K562 (cell line): ENCODE results near the gene CDH5. TPM values are rescaled to one million over a fixed set of nuclear protein-coding genes. Genes with fewer than 3 reads are reported as not detected.

Source experiments
- ATAC-seq: fragments of 200-7000 bp; cut with Tn5 transposase; 3 replicates; pipeline ENCODE4 v1.9.1; 2020; ENCODE audit warnings: moderate library complexity
- Bru-seq: library from RNA; stranded (reverse); fragments of 400-500 nt; gene quantifications from one replicate; lab custom pipeline; 2021; lab: Mats Ljungman, UMichigan
- BruChase-seq, 2 experiments: library from RNA; stranded (reverse); fragments of 400-500 nt; gene quantifications; one replicate each; lab custom pipeline; 2021; lab: Mats Ljungman, UMichigan
- BruUV-seq: library from RNA; stranded (reverse); fragments of 400-500 nt; replicated peaks from 2 replicates; lab custom pipeline; 2021; lab: Mats Ljungman, UMichigan
- CTCF ChIA-PET: fragments of 300-600 bp; formaldehyde crosslinking; extraction: SDS; loops from one replicate; lab custom pipeline; 2021; ENCODE audit warnings: low intra/inter-chr PET ratio; lab: Yijun Ruan, JAX
- POLR2A ChIA-PET: fragments of 300-600, 350-650 bp; sonication (Branson Sonifier 250); formaldehyde crosslinking; extraction: SDS; loops from one replicate; lab custom pipeline; 2021; ENCODE audit warnings: antibody characterized with exemption, inconsistent platforms; lab: Yijun Ruan, JAX
- DNase-seq, 4 experiments: peaks; one replicate each; pipeline versions ENCODE4 v3.0.0 to v3.0.0-alpha.2; 2011 to 2018; ENCODE audit warnings: low spot score in 3 of 4, mixed read lengths in 3 of 4; ENCODE audit errors: extremely low read depth in 1 of 4
- FAIRE-seq: peaks from 2 replicates; lab custom pipeline; 2011; peaks lifted over from hg19 to GRCh38; lab: Jason Lieb, UNC
- H2AFZ ChIP-seq: 2 replicates; pipeline ENCODE4 v1.6.0; 2011; ENCODE audit warnings: low read depth, low read length, control low read depth, inconsistent platforms
- H3K27ac ChIP-seq: fragments of 200-600 bp; 3 replicates; pipeline ENCODE4 v1.8.0; 2011; ENCODE audit warnings: low read depth, mild to moderate bottlenecking, control low read depth, inconsistent platforms, low read length, moderate library complexity, mixed read lengths; ENCODE audit errors: extremely low read depth
- H3K27me3 ChIP-seq, 2 experiments: fragments of 300-600 bp in 1 of 2; 2 replicates in 1 of 2; 3 replicates in 1 of 2; pipeline versions ENCODE4 v1.6.0 to v1.8.0; 2011; ENCODE audit warnings: inconsistent platforms in 2 of 2, low read length in 2 of 2, mild to moderate bottlenecking in 1 of 2, mixed read lengths in 1 of 2, moderate library complexity in 1 of 2; ENCODE audit not compliant: control insufficient read depth in 2 of 2, insufficient read depth in 2 of 2
- H3K36me3 ChIP-seq: fragments of 300-600 bp; 3 replicates; pipeline ENCODE4 v1.8.0; 2011; ENCODE audit warnings: mild to moderate bottlenecking, low read length, inconsistent platforms; ENCODE audit not compliant: control insufficient read depth, insufficient read depth
- H3K4me1 ChIP-seq, 2 experiments: fragments of 200-600 bp in 1 of 2; replicated peaks in 1 of 2; 2 replicates in 1 of 2; 3 replicates in 1 of 2; pipeline versions ENCODE4 v1.5.1 to v1.8.0; 2011; ENCODE audit warnings: inconsistent platforms in 2 of 2, low read length in 2 of 2, mild to moderate bottlenecking in 1 of 2, mixed read lengths in 1 of 2, moderate library complexity in 1 of 2; ENCODE audit not compliant: control insufficient read depth in 2 of 2, insufficient read depth in 2 of 2
- H3K4me2 ChIP-seq: 2 replicates; pipeline ENCODE4 v1.6.1; 2011; ENCODE audit warnings: low read length, control low read depth, inconsistent platforms, mixed read lengths; ENCODE audit not compliant: insufficient read depth
- H3K4me3 ChIP-seq: fragments of 200-600 bp; sonication (generic), shearing (Covaris generic); 2 replicates; pipeline ENCODE4 v1.5.1; 2016; ENCODE audit warnings: control low read depth, inconsistent platforms
- H3K79me2 ChIP-seq: fragments of 200-600 bp; 3 replicates; pipeline ENCODE4 v1.8.0; 2011; ENCODE audit warnings: low read length, inconsistent platforms; ENCODE audit not compliant: control insufficient read depth, insufficient read depth
- H3K9ac ChIP-seq, 2 experiments: 2 replicates each; pipeline versions ENCODE4 v1.6.0 to v1.6.1; 2011; ENCODE audit warnings: low read depth in 2 of 2, low read length in 2 of 2, control low read depth in 1 of 2, inconsistent platforms in 1 of 2, mild to moderate bottlenecking in 1 of 2, mixed read lengths in 1 of 2; ENCODE audit not compliant: insufficient read depth in 1 of 2
- H3K9me1 ChIP-seq: one replicate; pipeline ENCODE4 v1.6.0; 2011; ENCODE audit warnings: inconsistent platforms, mild to moderate bottlenecking, low read length, moderate library complexity; ENCODE audit not compliant: control insufficient read depth, insufficient read depth
- H3K9me3 ChIP-seq: replicated peaks from 2 replicates; pipeline ENCODE4 v1.5.1; 2011; ENCODE audit warnings: low read depth, low read length, inconsistent platforms; ENCODE audit not compliant: control insufficient read depth, insufficient read depth
- H4K20me1 ChIP-seq: replicated peaks from 2 replicates; pipeline ENCODE4 v1.6.1; 2011; ENCODE audit warnings: low read length, inconsistent platforms, mixed read lengths; ENCODE audit not compliant: control insufficient read depth, insufficient read depth
- ELF1 ChIP-seq: fragments of 200-800 bp; sonication (Bioruptor generic); IDR thresholded peaks from 2 replicates; pipeline ENCODE4 v1.6.1; 2016; ENCODE audit warnings: missing genetic modification characterization, missing compliant biosample characterization
- KLF13 ChIP-seq: fragments of 450-650 bp; IDR thresholded peaks from 2 replicates; pipeline ENCODE4 v1.6.1; 2016; ENCODE audit warnings: missing genetic modification characterization, low read depth, mild to moderate bottlenecking, missing compliant biosample characterization, moderate library complexity, borderline replicate concordance
- POLR2H ChIP-seq: IDR thresholded peaks from 2 replicates; pipeline ENCODE4 v1.6.1; 2016; ENCODE audit warnings: missing genetic modification characterization, low read depth, mild to moderate bottlenecking, control low read depth, missing compliant biosample characterization, moderate library complexity
- XRCC5 ChIP-seq: fragments of 200-400 bp; formaldehyde crosslinking; IDR thresholded peaks from 2 replicates; pipeline ENCODE4 v1.6.1; 2017; ENCODE audit warnings: low read depth, mild to moderate bottlenecking, low read length
- WGBS: fragments of 100-300 bp; shearing (Covaris generic); methylation state at CpG from one replicate; pipeline ENCODE4 v1.1.6; 2016; ENCODE audit warnings: low coverage, mixed read lengths; ENCODE audit not compliant: insufficient coverage; ENCODE audit errors: missing lambda C conversion rate; 5-methylcytosine and 5-hydroxymethylcytosine counted together
- in situ Hi-C: fragments of 300-500 bp; cut with MboI; formaldehyde crosslinking; loops from 4 replicates; pipeline ENCODE4 v1.15.0; 2018; ENCODE audit warnings: inconsistent platforms, mixed read lengths
- intact Hi-C: fragments of 100-400 bp; cut with micrococcal nuclease; formaldehyde crosslinking; loops from 2 replicates; pipeline ENCODE4 v1.14.2; 2022
- long read RNA-seq, 3 experiments: library from polyadenylated mRNA in 2 of 3; library from RNA in 1 of 3; unstranded in 2 of 3; stranded (forward) in 1 of 3; transcript quantifications; one replicate each; pipeline ENCODE4 v2.0.0, GENCODE V29; 2019 to 2022
- polyA minus RNA-seq, 3 experiments: library from RNA; depleted of rRNA, polyadenylated mRNA; stranded (reverse); fragments of >200 nt; gene quantifications; 2 replicates each; pipeline ENCODE4 v1.2.3, GENCODE V29; 2011
- polyA plus RNA-seq, 8 experiments: library from polyadenylated mRNA; depleted of rRNA in 4 of 8; stranded (reverse) in 5 of 8; unstranded in 3 of 8; fragments of >200 nt; fragmentation: Nextera tagmentation in 2 of 8; fragmentation: Illumina TruSeq in 1 of 8; extraction: Ambion mirVana in 2 of 8; extraction: Trizol in 1 of 8; gene quantifications; 2 replicates each; pipeline versions ENCODE4 v1.2.1 to v1.2.3, GENCODE V29; 2011 to 2014; ENCODE audit warnings: inconsistent platforms in 1 of 8, missing spikeins in 1 of 8
- total RNA-seq, 7 experiments: library from RNA; depleted of rRNA in 6 of 7; stranded (reverse); fragments of >200 nt in 6 of 7; fragmentation: Illumina TruSeq in 2 of 7; extraction: Trizol in 2 of 7; gene quantifications; 2 replicates each; pipeline versions ENCODE4 v1.2.1 to v1.2.3, GENCODE V29; 2011 to 2021; ENCODE audit warnings: low replicate concordance in 1 of 7
- TF ChIP-seq, protein P1 (sequence below): fragments of 450-650 bp; IDR thresholded peaks from 2 replicates; pipeline ENCODE4 v1.6.1; 2016; ENCODE audit warnings: mild to moderate bottlenecking, moderate library complexity

CDH5 gene
- total RNA-seq (2011; cell fraction: chromatin; rRNA removed; ENCODE audit: low replicate concordance), result not detected in 2 replicates
- not detected in 2 replicates for total RNA-seq (2011; cell fraction: nucleolus; rRNA removed)
- total RNA-seq (2011; cell fraction: nucleoplasm; rRNA removed), result not detected in 2 replicates
- total RNA-seq (2014; rRNA removed) (not detected in 2 replicates), total RNA-seq (2014; rRNA removed; fragmentation: Illumina TruSeq; extraction: Trizol) (not detected in 2 replicates), total RNA-seq (2015; rRNA removed; fragmentation: Illumina TruSeq; extraction: Trizol) (not detected in 2 replicates), total RNA-seq (2021) (0.04 TPM in 1 of 2 replicates, not detected in the other), polyA plus RNA-seq (2011; rRNA removed) (not detected in 2 replicates), polyA plus RNA-seq (2014; fragmentation: Illumina TruSeq; extraction: Trizol) (not detected in 2 replicates), polyA plus RNA-seq (2014; fragmentation: Nextera tagmentation; extraction: Ambion mirVana) (not detected), polyA plus RNA-seq (2014; rRNA removed) (not detected in 2 replicates), polyA minus RNA-seq (2011; rRNA and poly(A)+ RNA removed) (not detected in 2 replicates), Bru-seq, nascent RNA (not detected), BruChase-seq, experiment 1, labeled RNA remaining after a 2-hour chase (not detected), BruChase-seq, experiment 2, labeled RNA remaining after a 6-hour chase (not detected)
- polyA plus RNA-seq (2011; cell fraction: cytosol; rRNA removed), result 0.04 and 0.06 TPM in 2 replicates
- polyA plus RNA-seq (2011; cell fraction: nucleus; rRNA removed), result not detected in 2 replicates
- not detected in 2 replicates for polyA plus RNA-seq (2012)
- polyA minus RNA-seq (2011; cell fraction: cytosol; rRNA and poly(A)+ RNA removed), result not detected in 2 replicates
- not detected in 2 replicates for polyA minus RNA-seq (2011; cell fraction: nucleus; rRNA and poly(A)+ RNA removed)
- long read RNA-seq, experiment 1, result 0 reads
- long read RNA-seq, experiment 2, result 0 reads
- long read RNA-seq, experiment 3, result 0 reads

DNA sequence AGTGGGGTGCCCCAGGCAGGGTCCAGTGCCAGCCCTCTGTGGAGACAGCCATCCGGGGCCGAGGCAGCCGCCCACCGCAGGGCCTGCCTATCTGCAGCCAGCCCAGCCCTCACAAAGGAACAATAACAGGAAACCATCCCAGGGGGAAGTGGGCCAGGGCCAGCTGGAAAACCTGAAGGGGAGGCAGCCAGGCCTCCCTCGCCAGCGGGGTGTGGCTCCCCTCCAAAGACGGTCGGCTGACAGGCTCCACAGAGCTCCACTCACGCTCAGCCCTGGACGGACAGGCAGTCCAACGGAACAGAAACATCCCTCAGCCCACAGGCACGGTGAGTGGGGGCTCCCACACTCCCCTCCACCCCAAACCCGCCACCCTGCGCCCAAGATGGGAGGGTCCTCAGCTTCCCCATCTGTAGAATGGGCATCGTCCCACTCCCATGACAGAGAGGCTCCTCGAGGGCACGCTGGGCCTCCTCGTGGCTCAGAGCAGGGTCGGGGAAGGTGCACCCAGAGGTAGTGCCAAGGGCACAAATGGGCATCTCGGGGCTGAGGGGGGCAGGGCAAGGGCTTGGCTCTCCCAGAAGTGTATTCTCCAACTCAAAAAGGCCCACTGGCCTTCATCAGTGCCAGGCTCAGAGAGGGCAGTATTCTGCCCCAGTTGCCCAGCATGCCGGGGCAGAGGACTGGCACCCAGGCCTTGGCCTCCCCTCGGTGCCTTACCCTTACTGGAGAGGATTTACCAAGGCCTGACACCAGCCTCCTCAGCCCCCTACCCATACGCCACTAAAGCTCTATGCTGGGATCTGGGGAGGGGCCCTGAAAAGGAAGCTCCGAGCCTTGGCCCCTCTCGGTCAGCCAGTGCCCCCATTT is at the start of gene CDH5:
Gene CDH5 (plus strand): TSS at position 259 of the 867 bp plus-strand sequence. CDS start 12,647 bp downstream, outside the sequence.
- Histone ChIP-seq H3K4me2 (no peak within 1 kb of the TSS), H3K36me3 (no peaks in the 10 kb centered on the region), H3K4me3 (no peak within 1 kb of the TSS), H3K79me2 (no peaks in the 10 kb centered on the region), H4K20me1 (peaks cover 4% of the 10 kb centered on the region; the same call in 1 of the 2 replicates), H3K27me3 (peaks cover 10 to 31% of the 10 kb centered on the region in 2 experiments; a peak in 3 of 5 replicates), H2AFZ (no peak within 1 kb of the TSS), H3K9me3 (no peaks in the 10 kb centered on the region), H3K4me1 (no peaks in the 10 kb centered on the region; a peak in 1 of 5 replicates), H3K9me1 (no peaks in the 10 kb centered on the region), H3K9ac (no peak within 1 kb of the TSS; a peak in 1 of 4 replicates), H3K27ac (no peak within 1 kb of the TSS)
- in situ Hi-C loops, result no loop called here
- intact Hi-C loops, result no loop called here
- no peak for FAIRE-seq
- ChIA-PET POLR2A (interaction anchor here (0.5 to 1.6 kb wide), 2 partner anchors 9 to 12 kb away, joined by 3 to 5 read pairs; no protein-coding TSS in a partner anchor), CTCF (no interaction called here)
- no TSS peak for BruUV-seq
- WGBS, result 4% methylated on average over 22 of the region's 25 CpGs
- no peak for DNase-seq
- ATAC-seq, result no peak
- TF ChIP-seq XRCC5, result no peak
- TF ChIP-seq KLF13 (tag), result no peak
- TF ChIP-seq ELF1, result no peak
- no peak for TF ChIP-seq POLR2H (tag)
- TF ChIP-seq, protein P1, sequence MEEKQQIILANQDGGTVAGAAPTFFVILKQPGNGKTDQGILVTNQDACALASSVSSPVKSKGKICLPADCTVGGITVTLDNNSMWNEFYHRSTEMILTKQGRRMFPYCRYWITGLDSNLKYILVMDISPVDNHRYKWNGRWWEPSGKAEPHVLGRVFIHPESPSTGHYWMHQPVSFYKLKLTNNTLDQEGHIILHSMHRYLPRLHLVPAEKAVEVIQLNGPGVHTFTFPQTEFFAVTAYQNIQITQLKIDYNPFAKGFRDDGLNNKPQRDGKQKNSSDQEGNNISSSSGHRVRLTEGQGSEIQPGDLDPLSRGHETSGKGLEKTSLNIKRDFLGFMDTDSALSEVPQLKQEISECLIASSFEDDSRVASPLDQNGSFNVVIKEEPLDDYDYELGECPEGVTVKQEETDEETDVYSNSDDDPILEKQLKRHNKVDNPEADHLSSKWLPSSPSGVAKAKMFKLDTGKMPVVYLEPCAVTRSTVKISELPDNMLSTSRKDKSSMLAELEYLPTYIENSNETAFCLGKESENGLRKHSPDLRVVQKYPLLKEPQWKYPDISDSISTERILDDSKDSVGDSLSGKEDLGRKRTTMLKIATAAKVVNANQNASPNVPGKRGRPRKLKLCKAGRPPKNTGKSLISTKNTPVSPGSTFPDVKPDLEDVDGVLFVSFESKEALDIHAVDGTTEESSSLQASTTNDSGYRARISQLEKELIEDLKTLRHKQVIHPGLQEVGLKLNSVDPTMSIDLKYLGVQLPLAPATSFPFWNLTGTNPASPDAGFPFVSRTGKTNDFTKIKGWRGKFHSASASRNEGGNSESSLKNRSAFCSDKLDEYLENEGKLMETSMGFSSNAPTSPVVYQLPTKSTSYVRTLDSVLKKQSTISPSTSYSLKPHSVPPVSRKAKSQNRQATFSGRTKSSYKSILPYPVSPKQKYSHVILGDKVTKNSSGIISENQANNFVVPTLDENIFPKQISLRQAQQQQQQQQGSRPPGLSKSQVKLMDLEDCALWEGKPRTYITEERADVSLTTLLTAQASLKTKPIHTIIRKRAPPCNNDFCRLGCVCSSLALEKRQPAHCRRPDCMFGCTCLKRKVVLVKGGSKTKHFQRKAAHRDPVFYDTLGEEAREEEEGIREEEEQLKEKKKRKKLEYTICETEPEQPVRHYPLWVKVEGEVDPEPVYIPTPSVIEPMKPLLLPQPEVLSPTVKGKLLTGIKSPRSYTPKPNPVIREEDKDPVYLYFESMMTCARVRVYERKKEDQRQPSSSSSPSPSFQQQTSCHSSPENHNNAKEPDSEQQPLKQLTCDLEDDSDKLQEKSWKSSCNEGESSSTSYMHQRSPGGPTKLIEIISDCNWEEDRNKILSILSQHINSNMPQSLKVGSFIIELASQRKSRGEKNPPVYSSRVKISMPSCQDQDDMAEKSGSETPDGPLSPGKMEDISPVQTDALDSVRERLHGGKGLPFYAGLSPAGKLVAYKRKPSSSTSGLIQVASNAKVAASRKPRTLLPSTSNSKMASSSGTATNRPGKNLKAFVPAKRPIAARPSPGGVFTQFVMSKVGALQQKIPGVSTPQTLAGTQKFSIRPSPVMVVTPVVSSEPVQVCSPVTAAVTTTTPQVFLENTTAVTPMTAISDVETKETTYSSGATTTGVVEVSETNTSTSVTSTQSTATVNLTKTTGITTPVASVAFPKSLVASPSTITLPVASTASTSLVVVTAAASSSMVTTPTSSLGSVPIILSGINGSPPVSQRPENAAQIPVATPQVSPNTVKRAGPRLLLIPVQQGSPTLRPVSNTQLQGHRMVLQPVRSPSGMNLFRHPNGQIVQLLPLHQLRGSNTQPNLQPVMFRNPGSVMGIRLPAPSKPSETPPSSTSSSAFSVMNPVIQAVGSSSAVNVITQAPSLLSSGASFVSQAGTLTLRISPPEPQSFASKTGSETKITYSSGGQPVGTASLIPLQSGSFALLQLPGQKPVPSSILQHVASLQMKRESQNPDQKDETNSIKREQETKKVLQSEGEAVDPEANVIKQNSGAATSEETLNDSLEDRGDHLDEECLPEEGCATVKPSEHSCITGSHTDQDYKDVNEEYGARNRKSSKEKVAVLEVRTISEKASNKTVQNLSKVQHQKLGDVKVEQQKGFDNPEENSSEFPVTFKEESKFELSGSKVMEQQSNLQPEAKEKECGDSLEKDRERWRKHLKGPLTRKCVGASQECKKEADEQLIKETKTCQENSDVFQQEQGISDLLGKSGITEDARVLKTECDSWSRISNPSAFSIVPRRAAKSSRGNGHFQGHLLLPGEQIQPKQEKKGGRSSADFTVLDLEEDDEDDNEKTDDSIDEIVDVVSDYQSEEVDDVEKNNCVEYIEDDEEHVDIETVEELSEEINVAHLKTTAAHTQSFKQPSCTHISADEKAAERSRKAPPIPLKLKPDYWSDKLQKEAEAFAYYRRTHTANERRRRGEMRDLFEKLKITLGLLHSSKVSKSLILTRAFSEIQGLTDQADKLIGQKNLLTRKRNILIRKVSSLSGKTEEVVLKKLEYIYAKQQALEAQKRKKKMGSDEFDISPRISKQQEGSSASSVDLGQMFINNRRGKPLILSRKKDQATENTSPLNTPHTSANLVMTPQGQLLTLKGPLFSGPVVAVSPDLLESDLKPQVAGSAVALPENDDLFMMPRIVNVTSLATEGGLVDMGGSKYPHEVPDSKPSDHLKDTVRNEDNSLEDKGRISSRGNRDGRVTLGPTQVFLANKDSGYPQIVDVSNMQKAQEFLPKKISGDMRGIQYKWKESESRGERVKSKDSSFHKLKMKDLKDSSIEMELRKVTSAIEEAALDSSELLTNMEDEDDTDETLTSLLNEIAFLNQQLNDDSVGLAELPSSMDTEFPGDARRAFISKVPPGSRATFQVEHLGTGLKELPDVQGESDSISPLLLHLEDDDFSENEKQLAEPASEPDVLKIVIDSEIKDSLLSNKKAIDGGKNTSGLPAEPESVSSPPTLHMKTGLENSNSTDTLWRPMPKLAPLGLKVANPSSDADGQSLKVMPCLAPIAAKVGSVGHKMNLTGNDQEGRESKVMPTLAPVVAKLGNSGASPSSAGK, result no peak
